HEK293 (cell line): ENCODE results near the gene SERGEF.

Experiments used
- CTCF ChIA-PET: fragments of 350-600 bp; formaldehyde crosslinking; extraction: SDS; loops from one replicate; lab custom pipeline; 2021; ENCODE audit warnings: antibody characterized with exemption; lab: Yijun Ruan, JAX
- POLR2A ChIA-PET: fragments of 300-600 bp; formaldehyde crosslinking; extraction: SDS; loops from one replicate; lab custom pipeline; 2020; ENCODE audit warnings: antibody characterized with exemption, inconsistent platforms; lab: Yijun Ruan, JAX
- H3K27ac ChIP-seq: fragments of 200-500 bp; sonication (Bioruptor generic); 2 replicates; pipeline ENCODE4 v1.5.1; 2014; ENCODE audit warnings: low read depth, low read length, control low read depth, inconsistent platforms; ENCODE audit errors: extremely low read depth
- H3K36me3 ChIP-seq, 2 experiments: fragments of 200-500 bp in 1 of 2; sonication (Bioruptor generic) in 1 of 2; 1 replicate in 1 of 2; 2 replicates in 1 of 2; pipeline ENCODE4 v1.5.1; 2014 to 2017; ENCODE audit warnings: inconsistent platforms in 2 of 2, low read length in 2 of 2; ENCODE audit not compliant: control insufficient read depth in 2 of 2, insufficient read depth in 1 of 2
- H3K4me1 ChIP-seq: fragments of 200-500 bp; sonication (Bioruptor generic); 2 replicates; pipeline ENCODE4 v1.5.1; 2014; ENCODE audit warnings: mild to moderate bottlenecking, low read length, inconsistent platforms; ENCODE audit not compliant: control insufficient read depth, insufficient read depth
- H3K4me3 ChIP-seq: 2 replicates; pipeline ENCODE4 v1.5.1; 2011; ENCODE audit warnings: low read depth, mild to moderate bottlenecking, control low read depth, low read length, moderate library complexity
- H3K9me3 ChIP-seq: fragments of 200-500 bp; sonication (Bioruptor generic); 2 replicates; pipeline ENCODE4 v1.5.1; 2014; ENCODE audit warnings: low read depth, low read length, inconsistent platforms; ENCODE audit not compliant: control insufficient read depth, insufficient read depth
- GFI1B ChIP-seq: fragments of 450-650 bp; formaldehyde crosslinking; IDR thresholded peaks from 2 replicates; pipeline ENCODE4 v1.5.1; 2016; ENCODE audit warnings: missing biosample characterization, missing genetic modification characterization
- GLI4 ChIP-seq: fragments of 450-650 bp; formaldehyde crosslinking; IDR thresholded peaks from 2 replicates; pipeline ENCODE4 v1.5.1; 2016; ENCODE audit warnings: missing biosample characterization, missing genetic modification characterization
- HOXD13 ChIP-seq: sonication (generic); formaldehyde crosslinking; IDR thresholded peaks from 2 replicates; pipeline ENCODE4 v1.8.0; 2022; ENCODE audit warnings: missing genetic modification reagents, borderline replicate concordance
- PRDM1 ChIP-seq: fragments of 450-650 bp; formaldehyde crosslinking; IDR thresholded peaks from 2 replicates; pipeline ENCODE4; 2016; ENCODE audit warnings: missing biosample characterization, missing genetic modification characterization
- REPIN1 ChIP-seq: fragments of 450-650 bp; formaldehyde crosslinking; IDR thresholded peaks from 2 replicates; pipeline ENCODE4 v1.5.1; 2017; ENCODE audit warnings: missing biosample characterization, missing genetic modification characterization, low read depth
- SP7 ChIP-seq: fragments of 450-650 bp; formaldehyde crosslinking; IDR thresholded peaks from 2 replicates; pipeline ENCODE4 v1.5.1; 2016; ENCODE audit warnings: missing biosample characterization, missing genetic modification characterization
- YY2 ChIP-seq: fragments of 450-650 bp; formaldehyde crosslinking; IDR thresholded peaks from 2 replicates; pipeline ENCODE4 v1.5.1; 2016; ENCODE audit warnings: missing biosample characterization, missing genetic modification characterization
- ZEB2 ChIP-seq: fragments of 450-650 bp; formaldehyde crosslinking; IDR thresholded peaks from 2 replicates; pipeline ENCODE4 v1.5.1; 2016; ENCODE audit warnings: missing biosample characterization, missing genetic modification characterization
- ZNF10 ChIP-seq: fragments of 450-650 bp; formaldehyde crosslinking; IDR thresholded peaks from 2 replicates; pipeline ENCODE4 v1.5.1; 2017; ENCODE audit warnings: missing biosample characterization, missing genetic modification characterization
- ZNF148 ChIP-seq: fragments of 450-650 bp; formaldehyde crosslinking; IDR thresholded peaks from 2 replicates; pipeline ENCODE4 v1.5.0; 2017; ENCODE audit warnings: missing biosample characterization, missing genetic modification characterization, borderline replicate concordance
- ZNF157 ChIP-seq: fragments of 450-650 bp; formaldehyde crosslinking; IDR thresholded peaks from 2 replicates; pipeline ENCODE4 v1.5.1; 2016; ENCODE audit warnings: missing biosample characterization, missing genetic modification characterization
- ZNF223 ChIP-seq: fragments of 450-650 bp; formaldehyde crosslinking; IDR thresholded peaks from 2 replicates; pipeline ENCODE4 v1.5.1; 2016; ENCODE audit warnings: missing biosample characterization, missing genetic modification characterization
- ZNF239 ChIP-seq: fragments of 450-650 bp; formaldehyde crosslinking; IDR thresholded peaks from 2 replicates; pipeline ENCODE4 v1.5.1; 2016; ENCODE audit warnings: missing biosample characterization, missing genetic modification characterization
- ZNF324 ChIP-seq: fragments of 450-650 bp; formaldehyde crosslinking; IDR thresholded peaks from 2 replicates; pipeline ENCODE4 v1.5.1; 2016; ENCODE audit warnings: missing biosample characterization, missing genetic modification characterization
- ZNF366 ChIP-seq: fragments of 450-650 bp; formaldehyde crosslinking; conservative IDR thresholded peaks from 2 replicates; pipeline ENCODE4 v1.5.1; 2016; ENCODE audit warnings: missing biosample characterization, missing genetic modification characterization
- ZNF404 ChIP-seq: fragments of 450-650 bp; formaldehyde crosslinking; IDR thresholded peaks from 2 replicates; pipeline ENCODE4 v1.5.1; 2017; ENCODE audit warnings: missing biosample characterization, missing genetic modification characterization
- ZNF510 ChIP-seq: fragments of 450-650 bp; formaldehyde crosslinking; IDR thresholded peaks from 2 replicates; pipeline ENCODE4 v1.5.1; 2018; ENCODE audit warnings: mild to moderate bottlenecking, missing genetic modification characterization, missing biosample characterization; ENCODE audit not compliant: insufficient replicate concordance
- ZNF549 ChIP-seq: fragments of 450-650 bp; IDR thresholded peaks from 2 replicates; pipeline ENCODE4 v1.5.1; 2018; ENCODE audit warnings: missing biosample characterization, missing genetic modification characterization, mild to moderate bottlenecking, inconsistent platforms, moderate library complexity
- ZNF624 ChIP-seq: fragments of 450-650 bp; formaldehyde crosslinking; IDR thresholded peaks from 2 replicates; pipeline ENCODE4 v1.5.1; 2017; ENCODE audit warnings: missing biosample characterization, missing genetic modification characterization
- ZNF645 ChIP-seq: fragments of 450-650 bp; formaldehyde crosslinking; IDR thresholded peaks from 2 replicates; pipeline ENCODE4; 2016; ENCODE audit warnings: missing biosample characterization, missing genetic modification characterization
- ZNF701 ChIP-seq: fragments of 450-650 bp; formaldehyde crosslinking; IDR thresholded peaks from 2 replicates; pipeline ENCODE4 v1.5.1; 2016; ENCODE audit warnings: missing biosample characterization, missing genetic modification characterization
- ZNF707 ChIP-seq: fragments of 450-650 bp; formaldehyde crosslinking; IDR thresholded peaks from 2 replicates; pipeline ENCODE4 v1.5.1; 2016; ENCODE audit warnings: missing biosample characterization, missing genetic modification characterization
- ZNF768 ChIP-seq: fragments of 450-650 bp; formaldehyde crosslinking; IDR thresholded peaks from 2 replicates; pipeline ENCODE4 v1.5.1; 2018; ENCODE audit warnings: missing biosample characterization, mild to moderate bottlenecking, missing genetic modification characterization
- ZNF777 ChIP-seq: fragments of 450-650 bp; formaldehyde crosslinking; IDR thresholded peaks from 2 replicates; pipeline ENCODE4 v1.5.1; 2017; ENCODE audit warnings: missing biosample characterization, missing genetic modification characterization, borderline replicate concordance
- TF ChIP-seq, protein P1 (sequence below): fragments of 450-650 bp; formaldehyde crosslinking; IDR thresholded peaks from 2 replicates; pipeline ENCODE4 v1.5.1; 2016; ENCODE audit warnings: missing biosample characterization, missing genetic modification characterization
- TF ChIP-seq, protein P2 (sequence below): fragments of 450-650 bp; formaldehyde crosslinking; IDR thresholded peaks from 2 replicates; pipeline ENCODE4 v1.5.1; 2017; ENCODE audit warnings: missing biosample characterization, missing genetic modification characterization

SERGEF gene

DNA sequence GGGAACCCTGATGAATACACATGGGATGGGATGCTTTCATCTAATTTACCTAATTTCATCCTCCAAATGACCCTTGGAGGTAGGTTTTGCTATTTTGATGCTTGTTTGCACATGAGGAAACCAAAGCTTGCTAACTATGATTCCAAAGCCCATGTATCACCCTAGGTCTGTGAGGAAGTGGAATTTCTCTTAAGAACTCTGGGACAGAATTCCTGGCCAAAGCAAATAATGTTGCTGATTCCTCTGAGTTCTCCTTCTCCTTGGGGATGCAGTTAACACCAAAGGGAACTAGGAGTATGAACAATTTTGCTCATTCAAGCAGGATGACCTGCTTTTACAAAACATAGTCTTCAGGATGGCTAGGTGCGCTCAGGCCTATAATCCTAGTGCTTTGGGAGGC is 198.3 kb downstream of the SERGEF start:
- POLR2A ChIA-PET: no interaction called here
- no peak overlapping the region for H3K4me3 ChIP-seq
- no peaks in the 10 kb centered on the region for H3K36me3 ChIP-seq
- CTCF ChIA-PET: interaction anchor here (0.6 kb wide), 1 partner anchor 116 kb away, joined by 3 read pairs; no protein-coding TSS in a partner anchor
- H3K9me3 ChIP-seq: no peaks in the 10 kb centered on the region
- H3K4me1 ChIP-seq: no peaks in the 10 kb centered on the region
- H3K27ac ChIP-seq: no peak overlapping the region
- TF ChIP-seq GLI4 (tag by site-specific recombination) (no peak), YY2 (tag by site-specific recombination) (no peak)

- H3K9me3 ChIP-seq: no peaks in the 10 kb centered on the region
- POLR2A ChIA-PET: no interaction called here
- no peaks in the 10 kb centered on the region for H3K4me1 ChIP-seq
- TF ChIP-seq ZNF777 (tag by site-specific recombination) (no peak), PRDM1 (tag by site-specific recombination) (no peak), ZNF707 (tag by site-specific recombination) (no peak), ZNF645 (tag by site-specific recombination) (no peak), ZNF768 (no peak), REPIN1 (tag by site-specific recombination) (no peak), ZEB2 (no peak), ZNF239 (tag by site-specific recombination) (no peak)
- TF ChIP-seq, protein P1, sequence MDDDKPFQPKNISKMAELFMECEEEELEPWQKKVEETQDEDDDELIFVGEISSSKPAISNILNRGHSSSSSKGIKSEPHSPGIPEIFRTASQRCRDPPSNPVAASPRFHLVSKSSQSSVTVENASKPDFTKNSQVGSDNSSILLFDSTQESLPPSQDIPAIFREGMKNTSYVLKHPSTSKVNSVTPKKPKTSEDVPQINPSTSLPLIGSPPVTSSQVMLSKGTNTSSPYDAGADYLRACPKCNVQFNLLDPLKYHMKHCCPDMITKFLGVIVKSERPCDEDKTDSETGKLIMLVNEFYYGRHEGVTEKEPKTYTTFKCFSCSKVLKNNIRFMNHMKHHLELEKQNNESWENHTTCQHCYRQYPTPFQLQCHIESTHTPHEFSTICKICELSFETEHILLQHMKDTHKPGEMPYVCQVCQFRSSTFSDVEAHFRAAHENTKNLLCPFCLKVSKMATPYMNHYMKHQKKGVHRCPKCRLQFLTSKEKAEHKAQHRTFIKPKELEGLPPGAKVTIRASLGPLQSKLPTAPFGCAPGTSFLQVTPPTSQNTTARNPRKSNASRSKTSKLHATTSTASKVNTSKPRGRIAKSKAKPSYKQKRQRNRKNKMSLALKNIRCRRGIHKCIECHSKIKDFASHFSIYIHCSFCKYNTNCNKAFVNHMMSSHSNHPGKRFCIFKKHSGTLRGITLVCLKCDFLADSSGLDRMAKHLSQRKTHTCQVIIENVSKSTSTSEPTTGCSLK (tag by site-specific recombination): no peak
- TF ChIP-seq, all 188 proteins: peak for 0
- CTCF ChIA-PET: interaction anchor here (0.7 to 2.3 kb wide), 3 partner anchors 11 to 50 kb away, joined by 4 to 7 read pairs (median 4); no protein-coding TSS in a partner anchor
- Histone ChIP-seq H3K4me3 (no peak overlapping the region), H3K27ac (no peak overlapping the region), H3K36me3 (no peaks in the 10 kb centered on the region)
Observed at GRCh38 chr11:17813391-17814059, 199.3 kb downstream of the SERGEF start.

DNA sequence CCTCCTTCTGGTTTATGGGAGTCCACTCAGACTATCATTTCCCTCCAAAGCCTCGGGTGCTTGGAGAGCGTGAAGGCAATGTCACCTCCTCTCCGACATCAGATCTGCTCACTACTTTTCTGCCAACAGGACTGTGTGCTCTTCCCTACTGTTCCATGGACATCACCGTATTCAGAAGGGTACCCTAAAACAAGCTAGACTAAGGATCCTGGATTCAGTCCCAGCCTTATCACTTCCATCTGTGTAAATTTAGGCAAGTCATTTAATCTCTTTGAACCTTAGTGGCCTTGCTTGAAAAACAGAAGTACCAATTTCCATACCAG is 200.0 kb downstream of the SERGEF start:
- Histone ChIP-seq H3K27ac (no peak overlapping the region), H3K4me1 (no peaks in the 10 kb centered on the region), H3K36me3 (no peaks in the 10 kb centered on the region), H3K4me3 (no peak overlapping the region), H3K9me3 (no peaks in the 10 kb centered on the region)
- ChIA-PET CTCF (interaction anchor here (0.7 to 2.3 kb wide), 4 partner anchors 12 to 82 kb away, joined by 4 to 7 read pairs (median 4); no protein-coding TSS in a partner anchor), POLR2A (interaction anchor here (0.6 kb wide), 1 partner anchor 1093 kb away, joined by 4 read pairs; no protein-coding TSS in a partner anchor)
- TF ChIP-seq ZNF549: no peak
- no peak for TF ChIP-seq ZNF157 (tag by site-specific recombination)
- no peak for TF ChIP-seq ZNF366 (tag by site-specific recombination)
- no peak for TF ChIP-seq ZNF10 (tag by site-specific recombination)
- TF ChIP-seq ZNF701 (tag by site-specific recombination): no peak
- TF ChIP-seq, protein P2, sequence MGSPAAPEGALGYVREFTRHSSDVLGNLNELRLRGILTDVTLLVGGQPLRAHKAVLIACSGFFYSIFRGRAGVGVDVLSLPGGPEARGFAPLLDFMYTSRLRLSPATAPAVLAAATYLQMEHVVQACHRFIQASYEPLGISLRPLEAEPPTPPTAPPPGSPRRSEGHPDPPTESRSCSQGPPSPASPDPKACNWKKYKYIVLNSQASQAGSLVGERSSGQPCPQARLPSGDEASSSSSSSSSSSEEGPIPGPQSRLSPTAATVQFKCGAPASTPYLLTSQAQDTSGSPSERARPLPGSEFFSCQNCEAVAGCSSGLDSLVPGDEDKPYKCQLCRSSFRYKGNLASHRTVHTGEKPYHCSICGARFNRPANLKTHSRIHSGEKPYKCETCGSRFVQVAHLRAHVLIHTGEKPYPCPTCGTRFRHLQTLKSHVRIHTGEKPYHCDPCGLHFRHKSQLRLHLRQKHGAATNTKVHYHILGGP (tag by site-specific recombination): no peak
- no peak for TF ChIP-seq ZNF404 (tag by site-specific recombination)
- TF ChIP-seq ZNF510 (tag by site-specific recombination): no peak
- TF ChIP-seq HOXD13 (CRISPR knock-in tag): no peak
- no peak for TF ChIP-seq SP7
- no peak for TF ChIP-seq ZNF624 (tag by site-specific recombination)
- TF ChIP-seq ZNF223 (tag by site-specific recombination): no peak
- no peak for TF ChIP-seq GFI1B (tag by site-specific recombination)
- TF ChIP-seq ZNF324 (tag by site-specific recombination): no peak
- TF ChIP-seq ZNF148 (tag by site-specific recombination): no peak
